NCI-H1048 (cell line): ENCODE measurements around the gene CCDC82.
"Not testable (repeated sequence)": the region's sequence is repeated elsewhere in the genome, so short reads cannot be mapped to it uniquely, and the experiment has no call there.

Experiments
- DNase-seq: peaks from one replicate; lab custom pipeline; 2025; lab: John Stamatoyannopoulos, UW

The CCDC82 gene

GRCh38 chr11:96389720-96390487 is at the start of gene CCDC82, which contains the start of gene JRKL:
CCDC82 (minus strand) TSS chr11:96389912; CDS start chr11:96384747, 5,165 bp downstream.
JRKL (plus strand) TSS chr11:96390013; CDS start chr11:96390650, 637 bp downstream.
- DNase-seq: peak; percentile 97

GRCh38 chr11:96432654-96433053 is 42.9 kb upstream of the CCDC82 start:
- DNase-seq: not testable (repeated sequence)

GRCh38 chr11:96430668-96431067 is 41.0 kb upstream of the CCDC82 start:
- no peak for DNase-seq

- DNase-seq: no peak
These were observed 35.0 kb upstream of the CCDC82 start for GRCh38 chr11:96424693-96425092.

GRCh38 chr11:96413408-96413807 is 23.7 kb upstream of the CCDC82 start:
- DNase-seq: no peak

- no peak for DNase-seq
These were observed 23.2 kb upstream of the CCDC82 start for GRCh38 chr11:96412761-96413381.

- not testable (repeated sequence) for DNase-seq
These were observed 21.7 kb upstream of the CCDC82 start for GRCh38 chr11:96411412-96411811.

- DNase-seq: no peak
These were observed 11.0 kb upstream of the CCDC82 start for GRCh38 chr11:96400697-96401096.

GRCh38 chr11:96397863-96398262 is 8.2 kb upstream of the CCDC82 start:
- no peak for DNase-seq

GRCh38 chr11:96396637-96397036 is 6.9 kb upstream of the CCDC82 start:
- DNase-seq: no peak

GRCh38 chr11:96394773-96395172 is 5.1 kb upstream of the CCDC82 start:
- no peak for DNase-seq

GRCh38 chr11:96393753-96394348 is 4.1 kb upstream of the CCDC82 start:
- peak; percentile 18 for DNase-seq

GRCh38 chr11:96391698-96392307 is 2.1 kb upstream of the CCDC82 start:
- no peak for DNase-seq

- DNase-seq: no peak
These were observed 728 bp upstream of the CCDC82 start for GRCh38 chr11:96390488-96390792.

GRCh38 chr11:96388891-96389719 is 607 bp downstream of the CCDC82 start:
- no peak for DNase-seq

GRCh38 chr11:96385187-96385586 is 4.5 kb downstream of the CCDC82 start:
- no peak for DNase-seq

- DNase-seq: no peak
These were observed 5.6 kb downstream of the CCDC82 start for GRCh38 chr11:96384156-96384555.

GRCh38 chr11:96376796-96377195 is 12.9 kb downstream of the CCDC82 start:
- no peak for DNase-seq

GRCh38 chr11:96373826-96374225 is 15.9 kb downstream of the CCDC82 start:
- no peak for DNase-seq

GRCh38 chr11:96367342-96367741 is 22.4 kb downstream of the CCDC82 start:
- DNase-seq: no peak

GRCh38 chr11:96366024-96366423 is 23.7 kb downstream of the CCDC82 start:
- no peak for DNase-seq

GRCh38 chr11:96365493-96365892 is 24.2 kb downstream of the CCDC82 start:
- no peak for DNase-seq
